Prostate gland (tissue), 2 donors: Measurements from ENCODE around the gene WDR72.

Experiments used
- POLR2A ChIP-seq: fragments of 450-650 bp; IDR thresholded peaks from one replicate; pipeline ENCODE4 v1.6.1; 2016; ENCODE audit warnings: antibody characterized with exemption, mild to moderate bottlenecking
- POLR2AphosphoS5 ChIP-seq: sonication (generic); formaldehyde crosslinking; IDR thresholded peaks from one replicate; pipeline ENCODE4 v1.6.1; 2017; ENCODE audit warnings: antibody characterized with exemption
- TF ChIP-seq, protein P1 (sequence below), 4 experiments: fragments of 200-600 bp in 2 of 4; fragments of 450-650 bp in 2 of 4; sonication (generic) in 2 of 4; IDR thresholded peaks; 1 replicate in 3 of 4; 2 replicates in 1 of 4; pipeline ENCODE4 v1.5.1; 2016 to 2019; ENCODE audit warnings: antibody characterized with exemption in 4 of 4, mild to moderate bottlenecking in 2 of 4, moderate library complexity in 2 of 4

GRCh38 chr15:53477981-53478766 lies 281.3 kb downstream of the WDR72 start:
- TF ChIP-seq, protein P1, sequence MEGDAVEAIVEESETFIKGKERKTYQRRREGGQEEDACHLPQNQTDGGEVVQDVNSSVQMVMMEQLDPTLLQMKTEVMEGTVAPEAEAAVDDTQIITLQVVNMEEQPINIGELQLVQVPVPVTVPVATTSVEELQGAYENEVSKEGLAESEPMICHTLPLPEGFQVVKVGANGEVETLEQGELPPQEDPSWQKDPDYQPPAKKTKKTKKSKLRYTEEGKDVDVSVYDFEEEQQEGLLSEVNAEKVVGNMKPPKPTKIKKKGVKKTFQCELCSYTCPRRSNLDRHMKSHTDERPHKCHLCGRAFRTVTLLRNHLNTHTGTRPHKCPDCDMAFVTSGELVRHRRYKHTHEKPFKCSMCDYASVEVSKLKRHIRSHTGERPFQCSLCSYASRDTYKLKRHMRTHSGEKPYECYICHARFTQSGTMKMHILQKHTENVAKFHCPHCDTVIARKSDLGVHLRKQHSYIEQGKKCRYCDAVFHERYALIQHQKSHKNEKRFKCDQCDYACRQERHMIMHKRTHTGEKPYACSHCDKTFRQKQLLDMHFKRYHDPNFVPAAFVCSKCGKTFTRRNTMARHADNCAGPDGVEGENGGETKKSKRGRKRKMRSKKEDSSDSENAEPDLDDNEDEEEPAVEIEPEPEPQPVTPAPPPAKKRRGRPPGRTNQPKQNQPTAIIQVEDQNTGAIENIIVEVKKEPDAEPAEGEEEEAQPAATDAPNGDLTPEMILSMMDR (IDR thresholded peaks at IDR 0.05) = no peak
- no peak for TF ChIP-seq POLR2A
- no peak for TF ChIP-seq POLR2AphosphoS5
